CD8-positive, alpha-beta memory T cell (primary cell): ENCODE measurements around the gene IL1B. TPM values are rescaled to one million over a fixed set of nuclear protein-coding genes. Genes with fewer than 3 reads are reported as not detected.
A peak's percentile ranks its signal among the peaks of the same experiment; 100 is the strongest.

Experiments
- CTCF ChIA-PET: fragments of 350-600 bp; sonication (Branson Sonifier 250); formaldehyde crosslinking; loops from one replicate; lab custom pipeline; 2021; ENCODE audit warnings: antibody characterized with exemption; lab: Charles Lee
- POLR2A ChIA-PET: fragments of 350-600 bp; sonication (Branson Sonifier 250); formaldehyde crosslinking; loops from one replicate; lab custom pipeline; 2021; ENCODE audit warnings: antibody characterized with exemption; lab: Charles Lee
- DNase-seq, 5 donors: peaks; one replicate each; pipeline versions ENCODE4 v3.0.0 to v3.0.0-alpha.2; 2020 to 2022; ENCODE audit warnings: mixed read lengths in 1 of 5
- H3K27ac ChIP-seq: one replicate; pipeline ENCODE4 v1.7.0; 2013; ENCODE audit warnings: low read depth, mild to moderate bottlenecking, low read length, moderate library complexity
- H3K27me3 ChIP-seq: 2 replicates; pipeline ENCODE4 v1.7.0; 2013; ENCODE audit warnings: low read length, mild to moderate bottlenecking; ENCODE audit not compliant: insufficient read depth, poor library complexity, severe bottlenecking
- H3K36me3 ChIP-seq: 2 replicates; pipeline ENCODE4 v1.7.0; 2013; ENCODE audit warnings: mild to moderate bottlenecking, low read length, moderate library complexity; ENCODE audit not compliant: insufficient read depth
- H3K4me1 ChIP-seq: 2 replicates; pipeline ENCODE4 v1.7.0; 2013; ENCODE audit warnings: mild to moderate bottlenecking, low read length, moderate library complexity; ENCODE audit not compliant: insufficient read depth
- H3K4me3 ChIP-seq: 2 replicates; pipeline ENCODE4 v1.7.0; 2013; ENCODE audit warnings: mild to moderate bottlenecking, low read length
- H3K9me3 ChIP-seq: 2 replicates; pipeline ENCODE4 v1.7.0; 2013; ENCODE audit warnings: mild to moderate bottlenecking, low read length
- H3K27ac Mint-ChIP-seq, 8 donors: one replicate each; pipeline ENCODE4 v1.8.0; 2020 to 2021; ENCODE audit warnings: mixed read lengths in 8 of 8, mild to moderate bottlenecking in 6 of 8, inconsistent platforms in 3 of 8, moderate library complexity in 3 of 8
- H3K27me3 Mint-ChIP-seq, 2 donors: one replicate each; pipeline ENCODE4 v1.8.0; 2020 to 2021; ENCODE audit warnings: mixed read lengths in 2 of 2, mild to moderate bottlenecking in 1 of 2, moderate library complexity in 1 of 2
- H3K36me3 Mint-ChIP-seq, 3 donors: one replicate each; pipeline ENCODE4 v1.8.0; 2020 to 2021; ENCODE audit warnings: mixed read lengths in 3 of 3, inconsistent platforms in 1 of 3, mild to moderate bottlenecking in 1 of 3
- H3K4me1 Mint-ChIP-seq, 3 donors: one replicate each; pipeline ENCODE4 v1.8.0; 2020 to 2021; ENCODE audit warnings: mixed read lengths in 3 of 3, inconsistent platforms in 1 of 3, mild to moderate bottlenecking in 1 of 3
- H3K4me3 Mint-ChIP-seq, 7 donors: one replicate each; pipeline ENCODE4 v1.8.0; 2020 to 2021; ENCODE audit warnings: mixed read lengths in 7 of 7, mild to moderate bottlenecking in 6 of 7, moderate library complexity in 4 of 7, inconsistent platforms in 2 of 7
- H3K9me3 Mint-ChIP-seq, 5 donors: one replicate each; pipeline ENCODE4 v1.8.0; 2020 to 2022; ENCODE audit warnings: mixed read lengths in 5 of 5, mild to moderate bottlenecking in 3 of 5, moderate library complexity in 2 of 5, inconsistent platforms in 1 of 5
- polyA plus RNA-seq: library from polyadenylated mRNA; unstranded; fragments of 300-500 nt; fragmentation: Illumina TruSeq; gene quantifications from one replicate; pipeline ENCODE4 v1.2.3, GENCODE V29; 2021
- total RNA-seq, 2 experiments: library from RNA; stranded (reverse); gene quantifications; one replicate each; pipeline ENCODE4 v1.2.3, GENCODE V29; 2021

The IL1B gene
- total and polyA plus RNA-seq, 3 experiments from 2014 or later = not detected

GRCh38 chr2:112830682-112831512, 5.7 kb downstream of the IL1B start:
- Mint-ChIP-seq H3K9me3 (no peaks in the 10 kb centered on the region), H3K36me3 (no peaks in the 10 kb centered on the region), H3K27ac (peak overlapping the region in 1 of 8 donors; percentile 47), H3K4me3 (no peak overlapping the region), H3K4me1 (no peaks in the 10 kb centered on the region), H3K27me3 (peaks cover 11 to 21% of the 10 kb centered on the region in 2 donors)
- Histone ChIP-seq H3K36me3 (no peaks in the 10 kb centered on the region), H3K27me3 (no peaks in the 10 kb centered on the region), H3K9me3 (no peaks in the 10 kb centered on the region), H3K4me1 (no peaks in the 10 kb centered on the region), H3K4me3 (no peak overlapping the region), H3K27ac (no peak overlapping the region)
- POLR2A ChIA-PET = interaction anchor here (0.6 kb wide), 1 partner anchor 8 kb away, joined by 6 read pairs; no protein-coding TSS in a partner anchor
- no peak for DNase-seq
- CTCF ChIA-PET = no interaction called here

GRCh38 chr2:112829961-112830681, 6.5 kb downstream of the IL1B start:
- CTCF ChIA-PET = interaction anchor here (1.8 kb wide), 1 partner anchor 80 kb away, joined by 6 read pairs; no protein-coding TSS in a partner anchor
- Histone ChIP-seq H3K36me3 (no peaks in the 10 kb centered on the region), H3K27me3 (no peaks in the 10 kb centered on the region), H3K4me1 (no peaks in the 10 kb centered on the region), H3K4me3 (no peak overlapping the region), H3K27ac (no peak overlapping the region), H3K9me3 (no peaks in the 10 kb centered on the region)
- Mint-ChIP-seq H3K36me3 (no peaks in the 10 kb centered on the region), H3K27ac (no peak overlapping the region), H3K4me3 (no peak overlapping the region), H3K27me3 (peaks cover 11 to 21% of the 10 kb centered on the region in 2 donors), H3K9me3 (no peaks in the 10 kb centered on the region), H3K4me1 (no peaks in the 10 kb centered on the region)
- no peak for DNase-seq
- POLR2A ChIA-PET = no interaction called here

GRCh38 chr2:112829101-112829960, 7.2 kb downstream of the IL1B start:
- Mint-ChIP-seq H3K27me3 (peaks cover 11 to 21% of the 10 kb centered on the region in 2 donors), H3K27ac (peak overlapping the region in 1 of 8 donors; percentile 52), H3K4me3 (no peak overlapping the region), H3K9me3 (no peaks in the 10 kb centered on the region), H3K36me3 (no peaks in the 10 kb centered on the region), H3K4me1 (no peaks in the 10 kb centered on the region)
- ChIA-PET POLR2A (no interaction called here), CTCF (interaction anchor here (1.8 kb wide), 1 partner anchor 80 kb away, joined by 6 read pairs; no protein-coding TSS in a partner anchor)
- H3K9me3 ChIP-seq = no peaks in the 10 kb centered on the region
- H3K27ac ChIP-seq = no peak overlapping the region
- no peaks in the 10 kb centered on the region for H3K36me3 ChIP-seq
- no peak overlapping the region for H3K4me3 ChIP-seq
- H3K4me1 ChIP-seq = no peaks in the 10 kb centered on the region
- H3K27me3 ChIP-seq = no peaks in the 10 kb centered on the region
- no peak for DNase-seq

GRCh38 chr2:112828251-112828691, 8.3 kb downstream of the IL1B start:
- DNase-seq = no peak
- CTCF ChIA-PET = interaction anchor here (1.8 kb wide), 1 partner anchor 79 kb away, joined by 6 read pairs; no protein-coding TSS in a partner anchor
- H3K27me3 ChIP-seq = no peaks in the 10 kb centered on the region
- H3K4me3 Mint-ChIP-seq = no peak overlapping the region
- H3K4me3 ChIP-seq = no peak overlapping the region
- H3K36me3 ChIP-seq = no peaks in the 10 kb centered on the region
- no peaks in the 10 kb centered on the region for H3K36me3 Mint-ChIP-seq
- no peaks in the 10 kb centered on the region for H3K4me1 Mint-ChIP-seq
- no peak overlapping the region for H3K27ac ChIP-seq
- POLR2A ChIA-PET = no interaction called here
- H3K4me1 ChIP-seq = no peaks in the 10 kb centered on the region
- H3K27me3 Mint-ChIP-seq = peaks cover 10 to 21% of the 10 kb centered on the region in 2 donors
- H3K9me3 Mint-ChIP-seq = no peaks in the 10 kb centered on the region
- H3K9me3 ChIP-seq = no peaks in the 10 kb centered on the region
- H3K27ac Mint-ChIP-seq = no peak overlapping the region

GRCh38 chr2:112827604-112828185, 8.9 kb downstream of the IL1B start:
- Mint-ChIP-seq H3K36me3 (no peaks in the 10 kb centered on the region), H3K4me3 (no peak overlapping the region), H3K27ac (no peak overlapping the region), H3K9me3 (no peaks in the 10 kb centered on the region), H3K4me1 (no peaks in the 10 kb centered on the region), H3K27me3 (peaks cover 10 to 21% of the 10 kb centered on the region in 2 donors)
- ChIA-PET POLR2A (no interaction called here), CTCF (no interaction called here)
- Histone ChIP-seq H3K27me3 (no peaks in the 10 kb centered on the region), H3K4me3 (no peak overlapping the region), H3K36me3 (no peaks in the 10 kb centered on the region), H3K9me3 (no peaks in the 10 kb centered on the region), H3K27ac (no peak overlapping the region), H3K4me1 (no peaks in the 10 kb centered on the region)
- DNase-seq = no peak

- Histone ChIP-seq H3K36me3 (no peaks in the 10 kb centered on the region), H3K4me3 (no peak overlapping the region), H3K27ac (no peak overlapping the region), H3K9me3 (no peaks in the 10 kb centered on the region), H3K27me3 (no peaks in the 10 kb centered on the region), H3K4me1 (no peaks in the 10 kb centered on the region)
- Mint-ChIP-seq H3K27ac (no peak overlapping the region), H3K4me3 (no peak overlapping the region), H3K27me3 (peaks cover 10 to 21% of the 10 kb centered on the region in 2 donors), H3K9me3 (no peaks in the 10 kb centered on the region), H3K4me1 (peaks cover 4 to 7% (median 6%) of the 10 kb centered on the region in 3 donors), H3K36me3 (no peaks in the 10 kb centered on the region)
- ChIA-PET CTCF (no interaction called here), POLR2A (no interaction called here)
- no peak for DNase-seq
Measured at GRCh38 chr2:112827009-112827408, 9.6 kb downstream of the IL1B start.

- H3K27me3 ChIP-seq = no peaks in the 10 kb centered on the region
- H3K27me3 Mint-ChIP-seq = peaks cover 3 to 21% of the 10 kb centered on the region in 2 donors
- ChIA-PET CTCF (no interaction called here), POLR2A (no interaction called here)
- H3K36me3 ChIP-seq = no peaks in the 10 kb centered on the region
- H3K4me3 Mint-ChIP-seq = no peak overlapping the region
- no peaks in the 10 kb centered on the region for H3K9me3 ChIP-seq
- H3K27ac Mint-ChIP-seq = no peak overlapping the region
- H3K27ac ChIP-seq = no peak overlapping the region
- peaks cover 11 to 17% (median 16%) of the 10 kb centered on the region in 3 donors for H3K4me1 Mint-ChIP-seq
- no peaks in the 10 kb centered on the region for H3K9me3 Mint-ChIP-seq
- H3K4me3 ChIP-seq = no peak overlapping the region
- no peaks in the 10 kb centered on the region for H3K36me3 Mint-ChIP-seq
- no peak for DNase-seq
- no peaks in the 10 kb centered on the region for H3K4me1 ChIP-seq
Measured at GRCh38 chr2:112825706-112826105, 10.9 kb downstream of the IL1B start.
